Suppressor macrophage treated with lipopolysaccharide for 1 hour (primary cell): ENCODE data around the gene CLCF1.

Experiments used
- DNase-seq, 3 donors: peaks; one replicate each; pipeline ENCODE4 v3.0.0-alpha.2; 2020 to 2022

Gene CLCF1

DNA sequence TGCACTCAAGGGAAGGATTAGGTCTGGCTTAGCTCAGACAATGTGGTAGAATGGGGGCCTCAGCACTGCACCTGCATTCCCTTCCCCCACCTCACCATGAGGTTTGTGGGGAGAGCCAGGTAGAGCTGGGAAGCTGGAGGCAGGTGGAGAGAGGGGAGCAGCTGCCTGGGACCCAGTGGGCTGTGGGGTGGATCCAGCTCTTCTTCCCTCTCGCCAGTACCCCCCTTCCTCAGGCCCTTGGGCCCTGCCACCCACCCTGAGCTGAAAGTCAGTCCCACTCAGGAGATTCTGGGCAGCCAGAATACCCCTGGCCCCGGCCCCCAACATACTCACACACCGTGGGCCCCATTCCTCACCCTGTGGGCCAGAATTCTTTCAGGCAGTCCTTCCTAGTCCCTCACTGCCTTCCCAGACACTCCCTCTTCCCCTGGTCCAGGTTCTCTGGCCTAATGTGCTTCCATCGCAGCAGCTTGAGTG is 17.0 kb downstream of the CLCF1 start:
- no peak for DNase-seq

DNA sequence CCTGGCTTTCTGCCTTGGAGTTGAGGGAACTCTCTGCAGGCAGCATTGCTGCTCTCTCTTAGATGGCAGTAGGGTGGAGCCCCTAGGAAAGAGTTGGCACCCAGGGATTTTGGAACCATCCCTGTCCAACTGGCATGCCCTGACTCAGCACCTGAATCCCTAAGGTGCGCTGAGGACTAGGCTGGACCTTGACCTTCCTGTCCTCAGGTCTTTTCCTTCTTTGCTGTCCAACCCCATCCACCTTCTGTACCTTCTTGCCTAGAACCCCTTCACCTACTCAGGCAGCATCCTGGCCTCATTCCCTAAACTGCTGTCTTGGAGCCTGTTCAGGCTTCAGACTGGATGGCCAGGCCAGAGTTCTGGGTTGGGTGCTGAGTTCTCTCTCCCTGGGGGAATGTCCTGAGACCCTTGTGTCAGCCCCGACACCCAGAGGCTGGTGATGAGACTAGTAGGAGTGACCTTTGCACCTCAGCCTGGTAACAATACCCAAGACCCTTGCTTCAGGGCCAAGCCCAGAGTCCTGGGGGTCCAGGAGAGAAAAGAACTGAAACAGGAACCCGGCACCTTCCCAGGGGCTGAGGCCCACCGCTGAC is 17.5 kb downstream of the CLCF1 start:
- no peak for DNase-seq

DNA sequence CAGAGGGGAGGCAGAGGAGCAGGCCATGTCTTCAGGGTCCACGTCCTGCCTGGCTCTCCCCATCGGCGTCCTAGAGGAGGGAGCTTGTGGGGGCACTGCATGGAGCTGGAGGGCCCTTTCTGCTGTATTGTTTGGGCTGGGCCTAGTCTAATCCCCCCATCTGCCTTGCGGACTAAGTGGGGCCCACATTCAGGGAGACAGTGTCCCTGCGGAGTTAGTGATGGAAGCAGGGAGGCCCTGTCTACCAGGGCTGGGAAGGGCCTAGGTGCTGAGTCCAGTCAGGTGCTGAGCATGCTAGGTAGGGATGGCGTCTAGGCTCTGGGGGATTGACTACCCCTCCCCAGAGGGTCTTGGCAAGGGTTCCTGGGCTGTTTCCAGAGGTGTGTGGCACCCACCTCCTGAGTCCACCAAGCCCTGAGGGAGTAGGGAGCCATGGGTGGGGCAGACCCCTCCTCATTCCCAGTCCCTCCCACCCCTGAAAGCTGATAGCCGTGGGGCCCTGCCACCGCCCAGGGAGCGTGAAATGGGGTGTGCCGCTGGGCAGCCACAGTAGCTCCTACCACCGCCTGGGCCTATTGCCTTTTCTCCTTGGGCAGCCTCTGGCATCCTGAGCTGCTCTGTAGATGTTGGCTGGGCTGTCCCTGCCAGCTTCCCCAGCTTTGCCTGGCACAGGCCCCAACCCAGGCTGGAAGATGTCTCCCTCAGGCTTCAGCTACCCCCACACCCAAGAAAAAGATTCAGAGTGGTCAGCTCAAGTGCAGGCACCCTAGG is 18.2 kb downstream of the CLCF1 start:
- no peak for DNase-seq

DNA sequence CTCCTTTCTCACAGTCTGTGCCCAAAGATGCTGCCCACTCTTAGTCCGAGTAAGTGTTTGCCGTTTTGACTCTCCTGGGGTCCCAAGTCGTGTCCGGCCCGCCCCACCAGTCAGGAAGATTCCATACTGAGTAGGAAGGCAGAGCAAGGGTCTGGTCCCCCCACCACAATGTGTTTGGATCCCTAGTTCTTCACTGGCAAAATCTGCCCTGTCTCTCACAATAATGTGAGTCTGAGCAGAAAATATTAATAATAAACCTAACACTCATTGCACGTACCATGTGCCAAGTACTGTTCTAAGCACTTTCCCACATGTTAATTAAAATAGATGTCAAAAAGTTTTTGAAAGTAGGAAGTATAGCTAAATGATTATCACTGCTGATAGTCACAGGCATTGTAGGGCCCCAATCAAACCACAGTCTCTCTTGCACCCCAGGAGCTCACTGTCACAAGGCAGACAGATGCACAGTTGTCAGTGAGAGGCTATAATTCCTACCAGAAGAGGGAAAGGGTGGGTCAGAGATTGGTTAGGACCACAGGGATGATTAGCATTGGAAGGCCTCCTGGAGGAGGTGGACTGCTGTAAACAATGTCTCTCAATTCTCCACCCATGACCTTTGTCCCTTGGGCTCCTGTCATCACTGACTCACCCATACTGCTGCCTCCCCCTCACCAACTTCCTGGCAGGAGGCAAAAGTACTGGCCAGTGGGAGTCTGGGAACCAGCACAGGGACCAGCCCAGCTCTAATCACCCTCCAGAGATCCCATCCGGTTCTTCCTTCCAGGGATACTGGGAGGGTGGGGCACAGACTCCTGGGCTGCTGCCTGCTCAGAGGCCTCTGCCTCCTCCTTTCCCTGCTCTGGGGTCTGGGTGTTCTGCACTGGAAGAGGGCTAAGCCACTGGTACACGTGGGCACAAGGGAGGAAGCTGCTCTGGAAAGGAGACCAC is 19.0 kb downstream of the CLCF1 start:
- DNase-seq, result peak; percentile 83 to 90 (median 84)

DNA sequence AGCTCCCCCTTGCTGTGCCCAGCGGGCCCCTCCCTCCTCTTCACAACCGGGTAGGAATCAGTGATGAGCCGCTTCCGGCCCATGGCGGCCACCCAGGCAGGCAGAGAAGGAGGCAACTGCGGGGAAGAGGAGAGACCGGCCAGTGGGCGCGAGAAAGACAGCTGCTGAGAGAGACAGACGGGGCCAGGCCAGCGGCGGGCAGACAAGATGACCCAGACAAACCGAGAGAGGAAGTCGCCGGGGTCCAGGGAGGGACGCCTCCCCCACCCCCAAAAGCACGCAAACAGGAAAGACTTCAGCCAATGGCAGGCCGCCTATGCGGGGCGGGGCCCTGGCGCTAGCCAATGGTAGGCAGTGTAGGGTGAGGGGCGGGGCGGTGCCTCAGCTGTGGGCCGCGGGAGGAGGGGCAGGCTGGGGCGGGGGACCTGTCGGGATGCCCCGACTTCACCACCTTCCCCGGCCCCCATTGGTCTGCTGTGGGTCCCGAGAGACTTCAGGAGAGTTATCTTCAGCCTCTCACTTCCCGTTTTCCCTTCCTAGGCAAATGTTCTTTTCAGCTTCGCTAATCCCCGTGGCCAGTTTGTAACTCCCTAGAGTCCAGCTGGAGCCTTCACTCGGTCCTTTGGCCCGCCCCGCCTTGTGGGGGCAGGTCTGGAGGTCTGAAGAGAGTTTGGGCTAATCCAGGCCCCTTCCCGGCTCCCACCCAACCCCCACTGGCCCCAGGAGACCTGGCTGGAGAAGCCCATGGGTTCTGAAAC is 19.9 kb downstream of the CLCF1 start, which contains the start of gene POLD4:
Gene POLD4, minus strand, starts transcription at position 230 of the 758 bp plus-strand sequence. Its CDS starts 147 bp downstream, at position 83.
- DNase-seq, result peak; percentile 96 to 99 (median 96)

DNA sequence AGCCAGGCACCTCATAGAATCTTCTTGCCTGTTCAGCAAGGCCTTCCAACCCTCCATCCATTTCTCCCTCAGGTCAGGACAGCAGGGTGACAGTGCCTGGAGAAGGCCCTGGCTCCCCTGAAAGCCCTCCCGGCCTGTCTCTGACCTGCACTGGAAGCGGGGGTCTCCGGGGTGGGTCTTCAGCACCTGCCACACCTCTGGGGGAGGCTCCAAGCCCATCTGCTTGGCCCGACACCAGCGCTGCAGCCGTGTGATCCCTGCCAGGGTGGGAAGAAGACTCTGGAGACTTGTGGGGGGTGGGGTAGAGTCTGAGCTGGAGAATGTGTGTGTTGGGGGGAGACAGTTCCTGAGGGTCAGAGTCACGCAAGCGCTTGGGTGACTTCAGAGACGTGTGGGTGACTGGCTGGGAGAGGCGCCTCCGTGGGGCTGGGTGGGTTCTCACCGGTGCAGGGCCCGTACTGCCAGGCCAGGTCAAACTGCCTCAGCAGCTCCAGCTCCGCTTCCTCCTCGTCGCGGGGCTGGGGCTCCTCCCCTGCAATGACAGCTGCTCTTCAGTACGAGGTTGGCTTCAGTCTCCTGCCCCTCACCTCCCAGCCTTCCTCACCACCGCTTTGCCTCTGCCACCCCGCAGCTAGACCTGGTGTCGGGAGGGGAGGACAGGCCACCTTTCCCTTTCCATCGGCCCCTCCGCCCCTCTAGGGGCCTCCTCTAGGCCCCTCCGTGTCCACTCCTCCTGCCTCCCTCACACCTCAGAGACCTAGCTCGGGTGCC is 20.7 kb downstream of the CLCF1 start:
- peak; percentile 56 to 73 (median 60) for DNase-seq

DNA sequence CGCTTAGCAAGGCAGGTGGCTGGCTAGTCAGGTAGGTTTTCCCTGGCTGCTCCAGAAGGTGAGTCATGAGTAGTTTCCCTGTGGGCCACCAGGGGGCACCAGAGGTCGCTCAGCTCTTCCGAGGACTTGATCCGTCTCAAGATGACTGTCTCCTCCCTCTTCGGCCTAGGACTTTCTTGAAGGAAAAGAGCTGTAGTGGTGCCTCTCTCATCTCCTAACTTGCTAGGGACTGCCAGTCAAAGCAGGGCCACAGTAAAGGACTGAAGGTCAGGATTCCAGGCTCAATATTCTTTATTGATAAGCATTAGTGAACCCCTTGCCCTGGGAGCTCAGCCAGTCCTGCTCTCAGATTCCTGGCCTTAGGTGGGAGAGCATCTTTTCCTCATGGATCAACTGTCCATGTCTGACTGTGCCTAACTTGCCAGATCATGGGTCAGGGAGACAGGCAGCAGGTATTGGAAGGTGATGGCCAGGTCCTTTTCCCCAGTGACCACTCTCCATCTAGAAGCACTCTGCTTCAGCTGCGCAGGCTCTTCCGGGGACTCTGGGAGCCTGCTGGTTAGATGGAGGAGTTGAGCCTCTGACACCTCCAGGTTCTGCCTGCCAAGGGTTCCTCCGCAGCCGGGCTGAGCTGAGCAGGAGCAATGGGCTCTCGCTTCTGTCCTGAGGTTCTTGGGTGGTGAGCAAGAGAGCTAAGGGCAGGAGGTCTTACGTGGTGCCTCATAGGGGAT is 22.0 kb downstream of the CLCF1 start:
- peak; percentile 84 to 88 (median 88) for DNase-seq

DNA sequence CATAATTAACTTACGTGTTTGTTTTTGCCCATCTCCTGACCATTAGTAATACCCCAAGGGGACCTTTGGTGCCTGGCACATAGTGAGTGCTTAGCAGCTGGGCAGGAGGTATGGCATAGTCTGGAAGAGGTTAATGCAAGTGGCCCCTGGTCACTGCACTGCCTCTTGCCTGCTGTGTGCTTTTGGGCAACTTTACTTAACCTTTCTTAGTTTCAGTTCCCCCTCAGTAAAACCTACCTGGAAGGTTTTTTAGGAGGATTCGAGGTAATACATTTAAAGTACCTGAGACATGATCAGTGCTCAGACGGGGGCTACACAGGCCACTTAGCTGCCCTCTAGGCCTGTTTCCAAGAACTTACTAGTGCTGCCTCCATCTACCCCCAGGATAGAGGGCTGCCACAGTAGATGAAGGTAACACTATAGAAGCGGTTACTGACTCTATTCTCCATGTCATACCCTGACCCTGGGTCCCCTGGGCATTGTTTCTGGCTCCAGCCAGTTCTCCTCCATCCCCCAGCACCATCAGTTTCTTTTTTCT is 23.4 kb downstream of the CLCF1 start:
- DNase-seq, result no peak

DNA sequence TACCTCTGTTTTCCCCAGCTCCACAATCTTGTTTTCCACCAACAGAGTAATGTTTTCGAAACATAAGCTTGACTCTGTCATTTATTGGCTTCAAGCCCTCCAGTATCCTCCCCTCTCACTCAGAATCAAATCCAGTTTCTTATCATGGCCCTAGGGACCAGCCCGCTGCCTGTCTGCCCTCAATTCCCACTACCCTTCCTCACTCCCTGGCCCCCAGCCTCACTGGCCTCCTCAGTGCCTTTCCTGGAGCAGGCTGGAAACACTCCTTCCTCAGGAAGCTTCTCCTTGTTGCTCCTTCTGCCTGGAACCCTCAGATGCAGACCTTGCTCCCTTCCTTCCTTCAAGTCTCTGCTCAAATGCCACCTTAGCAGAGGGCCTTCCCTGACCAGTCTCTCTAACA is 23.9 kb downstream of the CLCF1 start:
- DNase-seq, result no peak

DNA sequence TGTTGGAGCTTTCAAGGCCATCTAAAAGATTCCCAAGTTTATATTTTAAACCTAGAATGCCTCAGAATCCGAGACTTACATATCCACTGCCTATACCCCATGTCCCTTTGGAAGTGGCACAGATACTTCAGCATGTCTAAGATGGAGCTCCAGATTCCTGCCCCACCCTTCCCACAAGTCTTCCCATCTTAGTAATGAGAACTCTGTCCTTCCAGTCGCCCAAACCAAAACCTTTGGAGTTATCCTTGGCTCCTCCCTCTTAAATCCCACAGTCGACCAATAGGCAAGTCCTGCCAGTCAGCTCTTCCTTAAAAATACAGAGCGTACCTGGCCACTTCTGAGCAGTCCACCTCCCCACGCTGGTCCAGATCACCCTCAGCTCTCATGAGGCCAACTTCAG is 24.4 kb downstream of the CLCF1 start:
- no peak for DNase-seq

DNA sequence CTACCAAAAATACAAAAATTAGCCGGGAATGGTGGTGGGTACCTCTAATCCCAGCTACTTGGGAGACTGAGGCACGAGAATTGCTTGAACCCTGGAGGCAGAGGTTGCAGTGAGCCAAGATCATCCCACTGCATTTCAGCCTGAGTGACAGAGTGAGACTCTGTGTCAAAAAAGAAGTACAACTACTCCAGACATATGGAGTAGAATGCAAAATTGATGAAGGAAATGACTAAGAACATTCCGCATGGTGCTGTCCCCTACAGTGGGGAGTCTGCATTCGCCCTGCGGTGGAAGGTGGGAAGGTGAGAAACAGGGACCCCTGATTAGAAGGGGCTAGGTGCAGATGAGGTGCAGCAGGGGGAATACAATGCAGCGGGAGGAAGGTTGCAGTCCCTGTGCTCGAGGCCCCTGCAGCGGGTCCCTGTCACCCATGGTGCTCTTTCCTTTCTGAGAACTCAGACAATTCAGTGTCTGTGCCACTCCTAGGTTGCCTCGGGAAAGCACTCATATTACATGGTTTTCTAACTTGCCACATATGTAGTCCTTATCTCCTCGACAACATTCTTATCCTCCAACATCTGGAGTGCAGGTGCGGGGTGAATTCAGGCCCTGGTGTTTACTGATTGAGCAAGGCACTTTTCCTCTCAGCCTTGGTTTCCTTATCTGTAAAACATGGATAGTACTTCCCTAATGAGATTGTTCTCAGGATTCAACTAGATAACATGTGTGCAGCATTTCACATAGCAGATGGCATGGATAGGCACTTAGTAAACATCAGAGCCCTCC is 25.2 kb downstream of the CLCF1 start:
- DNase-seq, result no peak

DNA sequence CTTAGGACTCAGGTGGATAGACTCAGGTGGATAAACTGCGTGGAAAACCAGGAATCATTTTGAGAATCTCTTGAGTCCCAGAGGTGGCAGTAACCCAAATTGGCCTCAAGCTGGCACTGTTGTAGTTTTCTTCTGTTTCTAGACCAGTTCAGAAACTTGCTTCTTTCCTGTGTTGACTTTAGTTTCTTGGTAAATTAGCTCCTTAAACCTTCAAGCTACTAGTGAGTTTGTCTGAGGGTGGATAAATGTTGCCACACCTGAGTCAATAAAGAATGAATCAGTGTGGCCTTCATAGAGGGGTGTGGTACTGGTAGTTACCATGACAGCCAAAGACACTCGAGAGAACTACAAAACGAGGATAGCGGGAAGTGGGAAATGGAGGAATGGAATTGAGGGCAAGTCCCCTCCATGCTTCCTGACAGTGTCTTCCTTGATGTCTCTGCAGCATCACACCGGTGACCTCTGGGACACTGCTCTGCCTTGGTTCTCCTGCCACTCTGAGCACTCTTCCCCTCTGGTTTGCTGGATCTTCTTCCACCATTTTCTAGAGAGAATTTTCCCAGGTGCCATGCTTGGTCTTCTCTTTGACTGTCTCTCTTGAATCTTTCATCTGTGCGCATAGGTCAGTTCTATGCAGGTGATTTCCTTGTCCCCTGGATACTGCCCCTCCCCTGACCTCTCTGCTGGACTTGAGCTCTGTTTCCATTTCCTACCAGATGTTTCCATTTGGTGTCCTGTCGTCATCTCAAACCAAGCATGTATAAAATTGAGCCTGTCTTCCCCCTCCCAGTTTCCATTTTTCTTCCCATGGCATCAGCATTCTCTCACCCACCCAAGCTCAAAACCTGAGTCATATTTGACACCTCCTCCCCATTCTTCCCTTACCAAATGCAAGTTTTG is 27.2 kb downstream of the CLCF1 start:
- peak in 2 of 3 donors; percentile 63 to 64 for DNase-seq

DNA sequence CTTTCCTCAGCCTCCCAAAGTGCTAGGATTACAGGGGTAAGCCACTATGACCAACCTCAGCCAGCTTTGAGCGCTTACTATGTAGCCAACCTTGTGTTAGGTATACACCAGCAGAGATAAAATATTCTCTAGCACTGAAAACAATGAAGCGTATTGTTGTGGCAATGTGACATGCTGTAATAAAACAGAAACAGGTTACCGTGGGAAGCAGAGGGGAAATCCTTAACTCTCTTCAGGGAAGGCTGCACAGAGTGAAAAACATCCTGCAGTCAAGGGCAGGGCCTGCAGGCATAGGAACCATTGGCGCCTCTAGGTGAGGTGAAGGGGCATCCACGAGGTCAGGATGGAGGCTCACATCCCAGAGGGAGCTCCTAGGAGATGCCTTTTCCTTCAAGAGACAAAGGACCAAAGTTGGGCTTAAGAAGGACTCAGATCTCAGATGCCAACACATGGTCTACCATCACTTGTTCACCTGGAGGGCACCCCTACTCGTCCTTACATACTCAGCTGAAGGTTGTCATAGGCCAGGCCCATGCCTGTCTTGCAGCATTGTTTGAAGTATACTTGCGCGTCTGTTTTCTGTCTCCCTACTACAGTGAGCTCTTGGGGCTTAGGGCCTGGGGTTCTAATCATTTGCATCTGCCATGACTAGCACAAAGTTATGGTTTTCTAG is 28.0 kb downstream of the CLCF1 start:
- DNase-seq, result no peak

DNA sequence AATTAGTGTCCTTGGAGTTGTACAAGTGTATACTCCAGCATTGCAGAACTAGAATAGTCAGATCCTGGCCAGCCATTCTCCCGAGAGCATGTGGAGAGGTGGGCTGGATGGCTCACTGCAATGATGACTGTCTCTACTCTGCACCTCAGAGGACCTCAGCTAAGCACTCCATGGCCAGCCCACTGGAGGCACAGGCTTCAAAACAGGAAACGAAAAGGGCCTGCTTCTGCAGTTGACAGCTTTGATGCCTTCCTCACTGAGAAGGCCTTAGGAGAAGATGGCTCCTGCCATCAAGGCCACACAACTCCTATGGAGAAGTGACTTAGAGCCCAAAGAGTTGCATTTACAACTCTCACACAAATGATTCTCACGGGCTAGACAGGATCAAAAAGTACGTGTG is 29.1 kb downstream of the CLCF1 start:
- peak in 2 of 3 donors; percentile 26 to 41 for DNase-seq

DNA sequence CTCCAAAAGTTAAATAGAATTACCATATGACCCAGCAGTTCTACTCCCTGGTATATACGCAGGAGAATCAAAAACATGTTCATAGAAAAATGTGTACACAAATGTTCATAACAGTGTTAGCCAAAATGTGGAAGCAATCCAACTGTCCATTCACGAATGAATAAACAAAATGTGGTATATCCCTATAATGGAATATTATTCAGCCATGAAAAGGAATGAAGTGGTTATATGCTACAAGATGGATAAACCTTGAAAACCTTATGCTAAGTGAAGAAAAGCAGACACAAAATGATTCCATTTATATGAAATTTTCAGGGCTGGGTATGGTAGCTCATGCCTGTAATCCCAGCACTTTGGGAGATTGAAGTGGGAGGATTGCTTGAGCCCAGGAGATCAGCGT is 36.1 kb downstream of the CLCF1 start:
- no peak for DNase-seq

DNA sequence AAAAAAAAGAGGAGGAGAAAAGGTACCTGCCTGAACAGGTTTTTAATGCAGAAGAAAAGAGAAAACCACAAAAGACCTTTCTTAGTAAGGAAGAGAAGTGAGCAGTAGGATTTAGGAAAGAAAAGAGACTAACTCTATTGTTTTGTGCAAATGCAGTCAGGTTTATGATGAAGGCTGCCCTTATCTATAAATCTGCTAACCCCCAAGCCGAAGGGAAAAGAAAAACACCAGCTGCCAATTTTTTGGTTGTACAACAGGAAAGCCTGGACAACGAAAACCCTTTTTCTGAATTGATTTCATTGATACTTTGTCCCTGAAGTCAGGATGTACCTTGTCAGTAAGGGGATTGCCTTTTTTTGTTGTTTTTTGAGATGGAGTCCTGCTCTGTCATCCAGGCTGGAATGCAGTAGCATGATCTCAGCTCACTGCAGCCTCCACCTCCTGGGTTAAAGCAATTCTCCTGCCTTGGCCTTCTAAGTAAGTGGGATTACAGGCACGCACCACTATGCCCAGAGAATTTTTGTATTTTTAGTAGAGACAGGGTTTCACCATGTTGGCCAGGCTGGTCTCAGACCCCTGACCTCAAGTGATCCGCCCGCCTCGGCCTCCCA is 41.2 kb downstream of the CLCF1 start:
- DNase-seq, result no peak

DNA sequence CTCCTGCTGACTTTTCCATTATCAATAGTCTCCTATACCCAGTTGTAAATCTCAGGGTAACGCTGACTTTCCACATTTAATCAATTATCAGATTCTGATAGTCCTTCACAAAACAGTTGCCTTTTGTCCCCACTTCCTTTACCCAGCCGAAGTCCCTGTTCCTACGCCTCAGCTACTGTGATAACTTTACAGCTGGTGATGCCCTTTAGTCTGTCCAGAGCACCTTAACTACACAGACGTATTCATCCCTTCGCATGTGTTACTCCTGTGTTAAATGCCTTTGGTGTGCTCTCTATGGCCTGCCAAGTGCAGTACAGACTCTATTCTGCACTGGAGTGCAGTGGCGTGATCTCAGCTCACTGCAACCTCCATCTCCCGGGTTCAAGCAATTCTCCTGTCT is 49.9 kb downstream of the CLCF1 start:
- no peak for DNase-seq

DNA sequence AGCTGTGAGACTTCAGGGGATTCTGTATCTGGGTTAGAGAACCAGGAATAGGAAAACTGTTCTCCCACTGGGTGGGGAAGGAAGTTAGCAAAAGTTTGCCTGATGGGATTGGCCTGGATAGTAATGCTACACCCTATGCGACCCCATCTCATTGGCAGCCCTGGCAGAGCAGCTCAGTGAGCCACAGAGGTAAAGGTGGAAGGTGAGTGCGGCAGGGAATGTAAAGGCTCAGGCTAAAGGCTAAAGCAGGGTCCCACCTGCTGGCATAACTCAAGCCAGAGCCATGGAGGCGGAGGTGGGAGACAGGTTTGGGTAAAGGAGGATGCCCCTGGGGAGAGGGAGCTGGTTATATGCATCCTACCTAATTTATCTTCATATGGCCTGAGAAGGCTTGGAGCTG is 51.3 kb downstream of the CLCF1 start:
- no peak for DNase-seq
